ENCODE measurements around the gene AFF2. TPM values are rescaled to one million over a fixed set of nuclear protein-coding genes. Genes with fewer than 3 reads are reported as not detected.

AFF2 gene
- total RNA-seq, 1 donor from 2014 or later: 0.27 TPM

GRCh38 chrX:148609515-148610327, 109.3 kb downstream of the AFF2 start:
- Histone ChIP-seq H3K4me1 (no peaks in the 10 kb centered on the region), H3K27ac (replicated peaks) (no peak overlapping the region), H3K9me3 (replicated peaks) (no peaks in the 10 kb centered on the region), H3K4me3 (no peak overlapping the region), H3K36me3 (no peaks in the 10 kb centered on the region), H3K27me3 (ENCODE audit: low read depth) (no peaks in the 10 kb centered on the region)
- no peak for DNase-seq
- intact Hi-C loops (cut with micrococcal nuclease): no loop called here
- TF ChIP-seq CTCF (IDR thresholded peaks at IDR 0.05; ENCODE audit: borderline replicate concordance): no peak

GRCh38 chrX:148610328-148610698, 109.9 kb downstream of the AFF2 start:
- no peaks in the 10 kb centered on the region for H3K4me1 ChIP-seq
- no peak for DNase-seq
- no peaks in the 10 kb centered on the region for H3K27me3 ChIP-seq (ENCODE audit: low read depth)
- intact Hi-C loops (cut with micrococcal nuclease): no loop called here
- H3K36me3 ChIP-seq: no peaks in the 10 kb centered on the region
- H3K9me3 ChIP-seq (replicated peaks): no peaks in the 10 kb centered on the region
- no peak overlapping the region for H3K4me3 ChIP-seq
- TF ChIP-seq CTCF (IDR thresholded peaks at IDR 0.05; ENCODE audit: borderline replicate concordance): no peak
- H3K27ac ChIP-seq (replicated peaks): no peak overlapping the region

- Histone ChIP-seq H3K27ac (replicated peaks) (no peak overlapping the region), H3K36me3 (no peaks in the 10 kb centered on the region), H3K9me3 (replicated peaks) (no peaks in the 10 kb centered on the region), H3K4me1 (no peaks in the 10 kb centered on the region), H3K27me3 (ENCODE audit: low read depth) (no peaks in the 10 kb centered on the region), H3K4me3 (no peak overlapping the region)
- TF ChIP-seq CTCF (IDR thresholded peaks at IDR 0.05; ENCODE audit: borderline replicate concordance): no peak
- no peak for DNase-seq
- intact Hi-C loops (cut with micrococcal nuclease): no loop called here
Observed at GRCh38 chrX:148611993-148612392, 111.6 kb downstream of the AFF2 start.

- Histone ChIP-seq H3K4me3 (no peak overlapping the region), H3K4me1 (no peaks in the 10 kb centered on the region), H3K9me3 (replicated peaks) (no peaks in the 10 kb centered on the region), H3K36me3 (no peaks in the 10 kb centered on the region), H3K27me3 (ENCODE audit: low read depth) (no peaks in the 10 kb centered on the region), H3K27ac (replicated peaks) (no peak overlapping the region)
- DNase-seq: no peak
- intact Hi-C loops (cut with micrococcal nuclease): no loop called here
- no peak for TF ChIP-seq CTCF (IDR thresholded peaks at IDR 0.05; ENCODE audit: borderline replicate concordance)
Observed at GRCh38 chrX:148612431-148612830, 112.0 kb downstream of the AFF2 start.

- TF ChIP-seq CTCF (IDR thresholded peaks at IDR 0.05; ENCODE audit: borderline replicate concordance): no peak
- Histone ChIP-seq H3K9me3 (replicated peaks) (no peaks in the 10 kb centered on the region), H3K27ac (replicated peaks) (no peak overlapping the region), H3K4me1 (no peaks in the 10 kb centered on the region), H3K36me3 (no peaks in the 10 kb centered on the region), H3K4me3 (no peak overlapping the region), H3K27me3 (ENCODE audit: low read depth) (no peaks in the 10 kb centered on the region)
- intact Hi-C loops (cut with micrococcal nuclease): no loop called here
- DNase-seq: no peak
Observed at GRCh38 chrX:148613636-148614035, 113.2 kb downstream of the AFF2 start.

All from left ventricle myocardium inferior (tissue), 1 donor.